ENCODE data around the gene CNTNAP2.

CNTNAP2 gene

GRCh38 chr7:146397141-146397540 lies 280.5 kb downstream of the CNTNAP2 start:
- no peaks in the 10 kb centered on the region for H3K9me3 ChIP-seq (ENCODE audit: control insufficient read depth, low read length)
- H3K4me1 ChIP-seq (ENCODE audit: control insufficient read depth, insufficient read depth, low read length, poor library complexity, severe bottlenecking) = no peaks in the 10 kb centered on the region
- H3K36me3 ChIP-seq (ENCODE audit: control insufficient read depth, insufficient read depth, low read length) = no peaks in the 10 kb centered on the region
- no peak overlapping the region for H3K27ac ChIP-seq (ENCODE audit: insufficient read depth, low read length, poor library complexity, severe bottlenecking)
- DNase-seq = no peak
- H3K4me3 ChIP-seq (ENCODE audit: insufficient read depth, low read depth, low read length, poor library complexity, severe bottlenecking) = no peak overlapping the region
- no peaks in the 10 kb centered on the region for H3K27me3 ChIP-seq (replicated peaks; ENCODE audit: control insufficient read depth, insufficient read depth, low read length, poor library complexity, severe bottlenecking)

GRCh38 chr7:146401939-146402338 lies 285.3 kb downstream of the CNTNAP2 start:
- Histone ChIP-seq H3K4me3 (ENCODE audit: insufficient read depth, low read depth, low read length, poor library complexity, severe bottlenecking) (no peak overlapping the region), H3K4me1 (ENCODE audit: control insufficient read depth, insufficient read depth, low read length, poor library complexity, severe bottlenecking) (no peaks in the 10 kb centered on the region), H3K27me3 (replicated peaks; ENCODE audit: control insufficient read depth, insufficient read depth, low read length, poor library complexity, severe bottlenecking) (no peaks in the 10 kb centered on the region), H3K36me3 (ENCODE audit: control insufficient read depth, insufficient read depth, low read length) (no peaks in the 10 kb centered on the region), H3K9me3 (ENCODE audit: control insufficient read depth, low read length) (no peaks in the 10 kb centered on the region), H3K27ac (ENCODE audit: insufficient read depth, low read length, poor library complexity, severe bottlenecking) (no peak overlapping the region)
- DNase-seq = no peak

DNA sequence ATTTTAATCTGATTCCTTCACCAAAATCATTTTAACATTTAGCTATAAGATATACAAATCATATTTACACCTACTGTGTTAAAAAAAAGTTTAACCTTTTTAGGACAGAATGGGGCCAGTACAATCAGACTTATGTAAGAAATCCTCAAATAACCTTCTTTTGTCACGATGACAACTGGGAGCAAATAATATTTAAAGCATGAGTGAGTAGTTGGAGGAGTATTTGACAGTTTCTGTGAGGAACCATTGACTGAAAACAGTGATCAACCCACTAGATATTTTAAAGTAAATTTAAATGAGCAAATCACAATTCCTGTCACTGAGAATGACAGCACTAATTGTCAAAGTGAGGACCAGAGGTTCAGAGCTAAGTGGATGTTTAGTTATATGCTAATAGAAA lies 289.1 kb downstream of the CNTNAP2 start:
- H3K27me3 ChIP-seq (replicated peaks; ENCODE audit: control insufficient read depth, insufficient read depth, low read length, poor library complexity, severe bottlenecking) = no peaks in the 10 kb centered on the region
- no peak overlapping the region for H3K27ac ChIP-seq (ENCODE audit: insufficient read depth, low read length, poor library complexity, severe bottlenecking)
- no peak for DNase-seq
- no peaks in the 10 kb centered on the region for H3K4me1 ChIP-seq (ENCODE audit: control insufficient read depth, insufficient read depth, low read length, poor library complexity, severe bottlenecking)
- H3K9me3 ChIP-seq (ENCODE audit: control insufficient read depth, low read length) = no peaks in the 10 kb centered on the region
- no peak overlapping the region for H3K4me3 ChIP-seq (ENCODE audit: insufficient read depth, low read depth, low read length, poor library complexity, severe bottlenecking)
- no peaks in the 10 kb centered on the region for H3K36me3 ChIP-seq (ENCODE audit: control insufficient read depth, insufficient read depth, low read length)

DNA sequence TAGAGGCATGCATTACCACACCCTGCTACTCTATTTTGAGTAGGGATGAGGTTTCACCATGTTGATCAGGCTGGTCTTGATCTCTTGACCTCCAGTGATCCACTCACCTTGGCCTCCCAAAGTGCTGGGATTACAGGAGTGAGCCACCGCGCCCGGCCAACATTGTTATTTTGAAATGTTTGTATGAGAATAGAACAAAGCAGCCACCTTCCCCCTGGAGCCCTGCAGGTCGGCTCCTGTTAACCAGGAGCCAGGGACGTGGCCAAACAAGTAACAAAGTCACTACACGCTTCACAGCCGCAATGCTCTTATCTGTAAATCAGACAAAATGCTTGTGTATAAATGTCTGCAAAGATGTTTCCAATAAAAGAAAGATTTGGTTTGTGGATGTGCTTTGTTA lies 295.4 kb downstream of the CNTNAP2 start:
- no peaks in the 10 kb centered on the region for H3K36me3 ChIP-seq (ENCODE audit: control insufficient read depth, insufficient read depth, low read length)
- H3K9me3 ChIP-seq (ENCODE audit: control insufficient read depth, low read length) = no peaks in the 10 kb centered on the region
- H3K4me3 ChIP-seq (ENCODE audit: insufficient read depth, low read depth, low read length, poor library complexity, severe bottlenecking) = no peak overlapping the region
- no peak overlapping the region for H3K27ac ChIP-seq (ENCODE audit: insufficient read depth, low read length, poor library complexity, severe bottlenecking)
- H3K4me1 ChIP-seq (ENCODE audit: control insufficient read depth, insufficient read depth, low read length, poor library complexity, severe bottlenecking) = no peaks in the 10 kb centered on the region
- DNase-seq = no peak
- H3K27me3 ChIP-seq (replicated peaks; ENCODE audit: control insufficient read depth, insufficient read depth, low read length, poor library complexity, severe bottlenecking) = no peaks in the 10 kb centered on the region

- no peak overlapping the region for H3K27ac ChIP-seq (ENCODE audit: insufficient read depth, low read length, poor library complexity, severe bottlenecking)
- no peak for DNase-seq
- no peak overlapping the region for H3K4me3 ChIP-seq (ENCODE audit: insufficient read depth, low read depth, low read length, poor library complexity, severe bottlenecking)
- no peaks in the 10 kb centered on the region for H3K36me3 ChIP-seq (ENCODE audit: control insufficient read depth, insufficient read depth, low read length)
- no peaks in the 10 kb centered on the region for H3K27me3 ChIP-seq (replicated peaks; ENCODE audit: control insufficient read depth, insufficient read depth, low read length, poor library complexity, severe bottlenecking)
- no peaks in the 10 kb centered on the region for H3K9me3 ChIP-seq (ENCODE audit: control insufficient read depth, low read length)
- H3K4me1 ChIP-seq (ENCODE audit: control insufficient read depth, insufficient read depth, low read length, poor library complexity, severe bottlenecking) = no peaks in the 10 kb centered on the region
Observed at GRCh38 chr7:146412781-146413180, 296.2 kb downstream of the CNTNAP2 start.

- no peak for DNase-seq
- Histone ChIP-seq H3K27ac (ENCODE audit: insufficient read depth, low read length, poor library complexity, severe bottlenecking) (no peak overlapping the region), H3K27me3 (replicated peaks; ENCODE audit: control insufficient read depth, insufficient read depth, low read length, poor library complexity, severe bottlenecking) (no peaks in the 10 kb centered on the region), H3K9me3 (ENCODE audit: control insufficient read depth, low read length) (no peaks in the 10 kb centered on the region), H3K4me1 (ENCODE audit: control insufficient read depth, insufficient read depth, low read length, poor library complexity, severe bottlenecking) (no peaks in the 10 kb centered on the region), H3K36me3 (ENCODE audit: control insufficient read depth, insufficient read depth, low read length) (no peaks in the 10 kb centered on the region), H3K4me3 (ENCODE audit: insufficient read depth, low read depth, low read length, poor library complexity, severe bottlenecking) (no peak overlapping the region)
Observed at GRCh38 chr7:146414373-146414772, 297.8 kb downstream of the CNTNAP2 start.

DNA sequence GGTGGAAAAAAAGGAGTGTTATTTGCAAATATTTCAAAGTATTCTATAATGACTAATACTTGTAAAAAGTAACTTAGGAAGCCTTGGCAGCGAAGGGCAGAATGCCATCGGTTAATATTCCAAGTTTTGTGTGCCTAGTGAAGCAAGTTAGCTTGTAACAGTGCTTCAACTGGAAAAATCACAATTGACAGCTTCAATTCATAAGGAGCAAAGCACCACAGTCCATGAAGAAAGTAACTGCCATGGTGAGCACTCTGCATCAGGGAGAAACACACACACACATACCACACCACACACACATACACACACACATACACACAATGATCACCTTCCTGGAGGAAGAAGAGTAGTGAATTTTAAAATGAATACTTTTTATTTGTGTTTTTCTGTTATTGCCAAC lies 298.3 kb downstream of the CNTNAP2 start:
- H3K27ac ChIP-seq (ENCODE audit: insufficient read depth, low read length, poor library complexity, severe bottlenecking) = no peak overlapping the region
- no peaks in the 10 kb centered on the region for H3K36me3 ChIP-seq (ENCODE audit: control insufficient read depth, insufficient read depth, low read length)
- no peaks in the 10 kb centered on the region for H3K27me3 ChIP-seq (replicated peaks; ENCODE audit: control insufficient read depth, insufficient read depth, low read length, poor library complexity, severe bottlenecking)
- no peaks in the 10 kb centered on the region for H3K4me1 ChIP-seq (ENCODE audit: control insufficient read depth, insufficient read depth, low read length, poor library complexity, severe bottlenecking)
- DNase-seq = no peak
- H3K9me3 ChIP-seq (ENCODE audit: control insufficient read depth, low read length) = no peaks in the 10 kb centered on the region
- no peak overlapping the region for H3K4me3 ChIP-seq (ENCODE audit: insufficient read depth, low read depth, low read length, poor library complexity, severe bottlenecking)

- no peaks in the 10 kb centered on the region for H3K4me1 ChIP-seq (ENCODE audit: control insufficient read depth, insufficient read depth, low read length, poor library complexity, severe bottlenecking)
- H3K4me3 ChIP-seq (ENCODE audit: insufficient read depth, low read depth, low read length, poor library complexity, severe bottlenecking) = no peak overlapping the region
- DNase-seq = no peak
- H3K36me3 ChIP-seq (ENCODE audit: control insufficient read depth, insufficient read depth, low read length) = no peaks in the 10 kb centered on the region
- no peak overlapping the region for H3K27ac ChIP-seq (ENCODE audit: insufficient read depth, low read length, poor library complexity, severe bottlenecking)
- no peaks in the 10 kb centered on the region for H3K9me3 ChIP-seq (ENCODE audit: control insufficient read depth, low read length)
- H3K27me3 ChIP-seq (replicated peaks; ENCODE audit: control insufficient read depth, insufficient read depth, low read length, poor library complexity, severe bottlenecking) = no peaks in the 10 kb centered on the region
Observed at GRCh38 chr7:146417176-146417575, 300.6 kb downstream of the CNTNAP2 start.

DNA sequence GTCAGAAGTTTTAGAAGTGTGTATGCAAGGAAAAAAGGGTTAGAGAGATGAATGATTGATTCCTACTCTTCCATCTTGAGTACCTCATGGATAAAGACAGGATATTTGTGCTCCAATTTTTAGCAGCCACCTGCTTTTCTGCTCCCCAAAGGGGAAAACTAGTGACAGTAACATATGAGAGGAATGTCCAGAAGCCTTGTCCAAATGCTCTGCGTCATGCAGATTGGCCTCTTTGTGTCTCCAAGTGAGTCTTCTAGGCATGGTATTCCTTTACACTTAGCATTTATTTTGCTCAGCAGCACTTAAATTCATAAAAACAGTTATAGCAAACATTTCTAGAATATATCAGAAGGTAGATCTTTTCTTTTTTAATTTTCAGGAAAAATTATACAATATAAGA lies 306.8 kb downstream of the CNTNAP2 start:
- DNase-seq = no peak
- Histone ChIP-seq H3K27ac (ENCODE audit: insufficient read depth, low read length, poor library complexity, severe bottlenecking) (no peak overlapping the region), H3K4me3 (ENCODE audit: insufficient read depth, low read depth, low read length, poor library complexity, severe bottlenecking) (no peak overlapping the region), H3K9me3 (ENCODE audit: control insufficient read depth, low read length) (no peaks in the 10 kb centered on the region), H3K27me3 (replicated peaks; ENCODE audit: control insufficient read depth, insufficient read depth, low read length, poor library complexity, severe bottlenecking) (no peaks in the 10 kb centered on the region), H3K36me3 (ENCODE audit: control insufficient read depth, insufficient read depth, low read length) (no peaks in the 10 kb centered on the region), H3K4me1 (ENCODE audit: control insufficient read depth, insufficient read depth, low read length, poor library complexity, severe bottlenecking) (no peaks in the 10 kb centered on the region)

GRCh38 chr7:146424084-146424483 lies 307.5 kb downstream of the CNTNAP2 start:
- Histone ChIP-seq H3K9me3 (ENCODE audit: control insufficient read depth, low read length) (no peaks in the 10 kb centered on the region), H3K4me1 (ENCODE audit: control insufficient read depth, insufficient read depth, low read length, poor library complexity, severe bottlenecking) (no peaks in the 10 kb centered on the region), H3K4me3 (ENCODE audit: insufficient read depth, low read depth, low read length, poor library complexity, severe bottlenecking) (no peak overlapping the region), H3K27me3 (replicated peaks; ENCODE audit: control insufficient read depth, insufficient read depth, low read length, poor library complexity, severe bottlenecking) (no peaks in the 10 kb centered on the region), H3K27ac (ENCODE audit: insufficient read depth, low read length, poor library complexity, severe bottlenecking) (no peak overlapping the region), H3K36me3 (ENCODE audit: control insufficient read depth, insufficient read depth, low read length) (no peaks in the 10 kb centered on the region)
- DNase-seq = no peak

- Histone ChIP-seq H3K4me3 (ENCODE audit: insufficient read depth, low read depth, low read length, poor library complexity, severe bottlenecking) (no peak overlapping the region), H3K9me3 (ENCODE audit: control insufficient read depth, low read length) (no peaks in the 10 kb centered on the region), H3K27ac (ENCODE audit: insufficient read depth, low read length, poor library complexity, severe bottlenecking) (no peak overlapping the region), H3K27me3 (replicated peaks; ENCODE audit: control insufficient read depth, insufficient read depth, low read length, poor library complexity, severe bottlenecking) (no peaks in the 10 kb centered on the region), H3K4me1 (ENCODE audit: control insufficient read depth, insufficient read depth, low read length, poor library complexity, severe bottlenecking) (no peaks in the 10 kb centered on the region), H3K36me3 (ENCODE audit: control insufficient read depth, insufficient read depth, low read length) (no peaks in the 10 kb centered on the region)
- DNase-seq = no peak
Observed at GRCh38 chr7:146433501-146433900, 316.9 kb downstream of the CNTNAP2 start.
